GM12892 (cell line): ENCODE results near the gene RRM2.

Experiments used
- POLR2A ChIP-seq: IDR thresholded peaks from 2 replicates; pipeline ENCODE4 v1.6.1; 2011; ENCODE audit warnings: low read depth, low read length, control low read depth
- POLR2AphosphoS5 ChIP-seq: IDR thresholded peaks from 2 replicates; pipeline ENCODE4 v1.6.1; 2011; ENCODE audit warnings: low read depth, low read length, control low read depth
- TAF1 ChIP-seq: IDR thresholded peaks from 2 replicates; pipeline ENCODE4 v1.6.1; 2011; ENCODE audit warnings: low read depth, mild to moderate bottlenecking, control low read depth, low read length, borderline replicate concordance

DNA sequence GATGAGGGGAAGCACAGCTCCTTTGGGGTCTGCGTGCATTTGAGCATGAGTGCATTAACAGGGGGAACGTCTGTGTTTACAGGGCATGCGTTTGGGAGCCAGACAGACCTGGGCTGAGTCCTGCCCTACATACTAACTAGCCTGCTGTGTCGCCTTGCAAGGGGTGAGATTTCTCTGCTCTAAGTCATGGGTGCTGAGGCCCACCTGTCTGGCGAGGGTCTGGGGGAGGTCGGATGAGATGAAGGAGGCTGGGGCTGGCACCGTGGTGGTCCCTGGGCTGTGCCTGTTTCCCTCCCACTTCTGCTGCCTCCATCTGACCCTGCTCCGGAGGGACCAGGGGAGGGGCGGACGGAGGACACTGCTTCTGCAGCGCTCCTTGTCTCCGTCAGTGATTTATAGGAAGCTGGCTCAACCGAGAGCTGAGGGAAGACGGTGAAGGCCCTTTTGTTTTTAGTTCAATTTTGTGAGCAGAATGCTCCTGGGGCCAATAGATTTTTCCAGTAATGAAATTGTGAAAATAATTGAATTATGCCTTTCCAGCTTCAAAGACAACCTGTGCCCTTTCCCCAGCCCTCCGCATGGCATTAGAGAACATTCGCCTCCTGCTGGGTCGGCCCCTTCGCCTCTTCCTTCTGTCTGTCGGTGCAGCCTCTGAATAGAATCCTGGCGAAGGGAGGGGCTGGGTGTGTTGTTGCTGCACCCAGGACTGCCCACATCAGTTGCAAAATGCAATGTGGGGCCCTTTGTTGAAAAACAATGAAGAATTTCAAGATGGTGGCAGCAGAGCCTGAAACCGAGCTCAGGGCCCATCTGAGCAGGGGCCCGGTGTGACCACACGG is 49.7 kb downstream of the RRM2 start:
- TF ChIP-seq POLR2AphosphoS5, result no peak
- no peak for TF ChIP-seq POLR2A
- TF ChIP-seq TAF1, result no peak
